C1 segment of cervical spinal cord (tissue), 14 donors: Measurements from ENCODE around the gene CDH4.

Experiments
- DNase-seq, 14 donors: peaks; one replicate each; lab custom pipeline; 2025; lab: John Stamatoyannopoulos, UW

CDH4 gene

DNA sequence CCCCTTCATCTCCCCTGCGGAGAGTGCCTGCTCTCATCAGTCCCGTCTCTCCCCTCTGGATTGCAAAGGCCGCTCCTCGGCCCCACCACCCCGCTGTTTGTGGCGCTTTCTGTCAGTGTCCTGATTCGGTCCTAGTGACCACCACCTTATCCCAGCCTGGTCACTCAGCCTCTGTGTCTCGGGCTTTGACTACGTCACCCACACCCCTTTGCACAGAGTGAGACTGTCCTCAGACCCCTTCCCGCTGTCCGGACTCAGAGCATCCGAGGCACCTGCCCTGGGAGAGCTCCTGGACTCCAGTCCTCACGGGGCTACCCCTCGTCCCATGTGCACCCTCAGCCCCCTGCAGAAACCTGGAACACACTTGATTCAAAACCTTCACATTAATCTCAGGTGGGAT lies 433.4 kb downstream of the CDH4 start:
- DNase-seq: no peak

GRCh38 chr20:61686051-61686936 lies 434.2 kb downstream of the CDH4 start:
- no peak for DNase-seq

GRCh38 chr20:61688411-61688810 lies 436.4 kb downstream of the CDH4 start:
- no peak for DNase-seq

- no peak for DNase-seq
Measured at GRCh38 chr20:61690150-61690549, 438.1 kb downstream of the CDH4 start.

GRCh38 chr20:61690993-61691838 lies 439.2 kb downstream of the CDH4 start:
- no peak for DNase-seq

DNA sequence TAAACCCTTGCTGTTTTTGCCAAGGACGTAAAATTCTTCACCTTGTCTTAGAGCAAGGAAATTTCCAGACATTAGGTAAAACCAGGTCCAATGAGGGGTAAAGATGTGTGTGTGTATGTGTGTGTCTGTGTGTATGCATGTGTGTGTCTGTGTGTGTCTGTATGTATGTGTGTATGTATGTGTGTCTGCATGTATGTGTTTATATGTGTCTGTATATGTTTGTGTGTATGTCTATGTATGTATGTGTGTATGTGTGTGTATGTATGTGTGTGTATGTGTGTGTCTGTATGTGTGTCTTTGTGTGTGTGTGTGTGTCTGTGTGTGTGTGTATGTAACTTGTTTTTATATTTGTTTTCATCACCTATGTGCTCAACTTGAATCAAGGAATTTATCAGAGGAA lies 439.9 kb downstream of the CDH4 start:
- DNase-seq: no peak

DNA sequence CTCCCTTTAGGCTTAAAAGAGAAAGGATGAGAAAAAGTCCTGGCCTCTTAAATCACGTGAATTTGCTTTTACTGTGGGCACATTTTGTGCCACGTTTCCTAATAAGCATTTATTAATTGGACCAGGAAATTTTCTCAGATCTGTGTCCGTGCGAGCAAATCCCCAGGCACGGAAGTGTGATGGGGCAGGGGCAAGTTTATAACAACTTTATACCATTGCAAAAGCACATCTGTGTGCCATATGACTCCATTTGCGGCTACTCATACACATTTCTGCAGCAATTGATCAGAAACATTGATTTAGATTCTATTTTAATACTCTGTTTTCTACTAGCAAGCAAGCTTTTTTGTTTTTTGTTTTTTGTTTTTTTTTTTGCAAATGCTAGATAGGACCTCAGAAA lies 440.4 kb downstream of the CDH4 start:
- no peak for DNase-seq

DNA sequence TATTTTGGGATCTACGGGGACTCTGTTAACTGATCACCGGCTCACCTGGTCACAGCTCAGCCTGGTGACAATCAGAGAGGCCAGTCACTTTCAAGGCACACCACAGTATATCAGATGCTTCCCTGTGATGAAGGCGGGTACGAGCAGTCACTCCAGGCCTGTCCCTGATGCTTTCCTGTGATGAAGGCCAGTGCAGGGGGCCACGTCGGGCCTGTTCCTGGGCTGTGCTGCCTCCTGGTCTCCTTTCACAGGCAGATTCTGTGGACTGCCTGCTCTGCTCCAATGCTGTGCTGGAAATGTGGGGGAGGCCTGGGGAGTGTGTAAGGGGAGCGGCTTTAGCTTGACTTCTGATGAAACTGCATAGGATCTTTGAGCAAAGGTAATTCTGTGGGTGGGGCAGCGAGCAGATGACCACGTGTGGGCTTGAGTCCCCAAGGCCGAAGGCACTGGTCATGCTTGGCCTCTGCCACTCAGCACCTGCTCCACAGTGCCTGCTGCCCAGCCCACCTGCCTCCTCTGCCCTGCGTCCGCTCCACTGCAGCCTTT lies 441.1 kb downstream of the CDH4 start:
- DNase-seq: no peak

DNA sequence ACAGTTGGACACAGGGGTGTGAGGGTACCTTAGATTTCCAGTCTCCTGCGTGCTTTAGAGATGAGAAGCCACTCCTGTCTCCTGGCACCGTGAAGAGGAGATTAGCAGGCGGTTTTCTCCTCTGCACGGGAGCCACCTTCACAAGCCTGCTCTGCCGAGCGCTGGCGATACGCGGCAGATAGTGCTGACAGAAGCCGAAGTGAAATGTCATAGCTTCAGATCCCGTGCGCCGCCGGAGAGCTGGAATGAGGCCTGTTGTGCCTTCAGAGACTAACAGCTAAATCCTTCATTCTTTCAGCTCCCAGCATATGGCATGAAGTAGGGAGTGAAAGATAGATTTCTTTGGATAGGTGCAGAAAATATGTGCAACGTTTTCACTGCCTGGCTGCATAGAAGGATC lies 442.6 kb downstream of the CDH4 start:
- no peak for DNase-seq

- no peak for DNase-seq
Measured at GRCh38 chr20:61695741-61696140, 443.7 kb downstream of the CDH4 start.

- no peak for DNase-seq
Measured at GRCh38 chr20:61696181-61696735, 444.2 kb downstream of the CDH4 start.

- no peak for DNase-seq
Measured at GRCh38 chr20:61697666-61698597, 445.9 kb downstream of the CDH4 start.

GRCh38 chr20:61698598-61699494 lies 446.8 kb downstream of the CDH4 start:
- no peak for DNase-seq

DNA sequence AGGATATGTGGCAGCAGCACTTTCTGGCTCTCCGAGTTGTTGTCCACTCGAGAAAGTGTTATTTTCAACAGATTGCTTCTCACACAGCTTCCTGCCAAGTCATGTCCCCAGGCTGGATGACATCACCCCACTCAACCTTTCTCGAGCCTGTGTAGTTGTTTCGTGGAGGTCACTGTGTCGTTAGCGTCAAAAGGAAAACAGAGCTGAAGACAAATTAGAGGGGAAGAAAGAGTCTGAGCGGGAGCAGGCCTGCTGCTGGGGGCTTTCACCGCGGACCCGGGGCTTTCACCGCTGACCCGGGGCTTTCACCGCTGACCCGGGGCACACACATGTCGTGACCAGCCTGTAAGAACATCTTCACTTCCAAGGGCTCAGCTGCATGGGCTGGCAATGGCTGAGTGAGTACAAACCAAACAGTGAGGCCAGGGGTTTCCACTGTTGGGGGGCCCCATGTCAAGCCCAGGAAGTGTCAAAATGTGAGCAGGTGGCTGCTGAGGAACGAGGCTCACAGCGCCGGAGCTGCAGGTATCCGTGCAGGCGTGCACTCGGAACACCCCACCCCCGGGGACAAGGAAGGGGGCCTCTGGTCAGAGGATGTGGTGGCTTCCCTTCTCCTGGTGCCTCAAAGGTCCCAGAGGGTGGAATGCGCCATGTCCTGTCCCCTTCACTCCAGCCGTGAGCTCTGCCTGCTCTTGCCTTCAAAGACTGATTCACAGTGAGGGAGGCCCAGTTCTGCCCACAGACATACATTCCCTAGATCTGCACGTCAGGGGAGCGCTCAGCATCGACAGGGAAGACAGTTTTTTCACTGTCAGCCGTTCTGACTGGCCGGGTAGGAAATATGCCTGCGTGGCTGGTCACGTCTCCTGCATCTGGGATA lies 447.7 kb downstream of the CDH4 start:
- no peak for DNase-seq

GRCh38 chr20:61700595-61701140 lies 448.6 kb downstream of the CDH4 start:
- no peak for DNase-seq

DNA sequence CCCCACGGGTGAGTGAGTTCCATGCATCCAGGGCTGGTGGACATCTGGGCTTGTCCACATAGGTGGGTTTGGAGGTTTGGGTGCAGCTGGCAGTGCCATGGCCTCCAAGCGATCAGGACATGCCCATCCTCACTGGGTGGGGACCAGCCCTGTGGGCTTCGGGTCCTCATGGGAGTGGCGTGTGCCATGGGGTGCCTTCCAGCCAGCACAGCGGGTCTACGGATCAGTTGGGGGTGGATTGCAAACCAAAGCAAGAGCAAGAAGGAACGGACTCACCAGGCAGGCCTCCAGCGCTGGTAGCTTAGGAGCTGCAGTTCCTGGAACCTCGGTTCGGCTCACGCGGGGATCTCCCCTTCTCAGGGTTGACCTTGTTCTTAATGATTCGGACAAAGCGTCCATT lies 449.3 kb downstream of the CDH4 start:
- DNase-seq: no peak

- DNase-seq: no peak
Measured at GRCh38 chr20:61701802-61702201, 449.7 kb downstream of the CDH4 start.

DNA sequence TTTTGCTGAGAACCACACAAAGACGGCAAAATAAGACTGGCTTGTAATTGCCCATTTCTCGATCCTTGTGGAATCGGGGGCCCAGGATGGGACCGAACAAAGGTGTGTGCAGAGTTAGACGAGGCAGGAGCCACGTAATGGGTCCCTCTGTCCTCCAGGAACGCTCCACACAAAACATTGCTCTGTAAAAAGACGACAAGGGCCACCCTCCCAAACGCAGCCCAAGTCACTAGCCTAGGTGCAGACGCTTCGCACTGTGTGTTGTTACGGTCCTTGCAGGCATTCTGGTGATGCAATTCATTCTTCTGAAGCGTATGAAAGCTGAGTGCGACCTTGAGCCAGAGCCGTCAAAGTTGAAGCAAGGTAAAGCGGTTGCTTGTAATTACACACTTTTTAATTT lies 450.2 kb downstream of the CDH4 start:
- no peak for DNase-seq

- DNase-seq: no peak
Measured at GRCh38 chr20:61704661-61705060, 452.6 kb downstream of the CDH4 start.
